ENCODE results near the gene MIER2.

DNA sequence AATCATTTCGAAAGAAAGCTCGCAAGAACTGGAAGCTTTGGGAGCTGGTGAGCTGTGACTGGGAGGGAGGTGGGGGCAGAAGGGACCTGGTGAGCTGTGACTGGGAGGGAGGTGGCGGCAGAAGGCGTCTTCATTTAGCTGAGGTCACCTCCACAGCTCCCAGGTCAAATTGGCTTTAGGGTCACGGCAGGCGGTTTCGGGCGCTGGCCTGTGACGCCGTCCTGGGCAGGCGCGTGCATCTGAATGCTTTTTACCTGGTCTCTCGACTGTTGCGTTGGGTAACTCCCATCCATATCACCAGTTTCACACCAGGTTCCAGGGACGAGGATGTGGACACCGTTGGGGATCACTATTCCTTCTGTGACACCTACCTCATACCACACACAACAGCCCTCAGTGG, 35.2 kb upstream of the MIER2 start:
- TF ChIP-seq, protein P1, sequence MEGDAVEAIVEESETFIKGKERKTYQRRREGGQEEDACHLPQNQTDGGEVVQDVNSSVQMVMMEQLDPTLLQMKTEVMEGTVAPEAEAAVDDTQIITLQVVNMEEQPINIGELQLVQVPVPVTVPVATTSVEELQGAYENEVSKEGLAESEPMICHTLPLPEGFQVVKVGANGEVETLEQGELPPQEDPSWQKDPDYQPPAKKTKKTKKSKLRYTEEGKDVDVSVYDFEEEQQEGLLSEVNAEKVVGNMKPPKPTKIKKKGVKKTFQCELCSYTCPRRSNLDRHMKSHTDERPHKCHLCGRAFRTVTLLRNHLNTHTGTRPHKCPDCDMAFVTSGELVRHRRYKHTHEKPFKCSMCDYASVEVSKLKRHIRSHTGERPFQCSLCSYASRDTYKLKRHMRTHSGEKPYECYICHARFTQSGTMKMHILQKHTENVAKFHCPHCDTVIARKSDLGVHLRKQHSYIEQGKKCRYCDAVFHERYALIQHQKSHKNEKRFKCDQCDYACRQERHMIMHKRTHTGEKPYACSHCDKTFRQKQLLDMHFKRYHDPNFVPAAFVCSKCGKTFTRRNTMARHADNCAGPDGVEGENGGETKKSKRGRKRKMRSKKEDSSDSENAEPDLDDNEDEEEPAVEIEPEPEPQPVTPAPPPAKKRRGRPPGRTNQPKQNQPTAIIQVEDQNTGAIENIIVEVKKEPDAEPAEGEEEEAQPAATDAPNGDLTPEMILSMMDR (IDR thresholded peaks at IDR 0.05; ENCODE audit: low read depth, low read length, missing input control): no peak
- TF ChIP-seq, protein P2, sequence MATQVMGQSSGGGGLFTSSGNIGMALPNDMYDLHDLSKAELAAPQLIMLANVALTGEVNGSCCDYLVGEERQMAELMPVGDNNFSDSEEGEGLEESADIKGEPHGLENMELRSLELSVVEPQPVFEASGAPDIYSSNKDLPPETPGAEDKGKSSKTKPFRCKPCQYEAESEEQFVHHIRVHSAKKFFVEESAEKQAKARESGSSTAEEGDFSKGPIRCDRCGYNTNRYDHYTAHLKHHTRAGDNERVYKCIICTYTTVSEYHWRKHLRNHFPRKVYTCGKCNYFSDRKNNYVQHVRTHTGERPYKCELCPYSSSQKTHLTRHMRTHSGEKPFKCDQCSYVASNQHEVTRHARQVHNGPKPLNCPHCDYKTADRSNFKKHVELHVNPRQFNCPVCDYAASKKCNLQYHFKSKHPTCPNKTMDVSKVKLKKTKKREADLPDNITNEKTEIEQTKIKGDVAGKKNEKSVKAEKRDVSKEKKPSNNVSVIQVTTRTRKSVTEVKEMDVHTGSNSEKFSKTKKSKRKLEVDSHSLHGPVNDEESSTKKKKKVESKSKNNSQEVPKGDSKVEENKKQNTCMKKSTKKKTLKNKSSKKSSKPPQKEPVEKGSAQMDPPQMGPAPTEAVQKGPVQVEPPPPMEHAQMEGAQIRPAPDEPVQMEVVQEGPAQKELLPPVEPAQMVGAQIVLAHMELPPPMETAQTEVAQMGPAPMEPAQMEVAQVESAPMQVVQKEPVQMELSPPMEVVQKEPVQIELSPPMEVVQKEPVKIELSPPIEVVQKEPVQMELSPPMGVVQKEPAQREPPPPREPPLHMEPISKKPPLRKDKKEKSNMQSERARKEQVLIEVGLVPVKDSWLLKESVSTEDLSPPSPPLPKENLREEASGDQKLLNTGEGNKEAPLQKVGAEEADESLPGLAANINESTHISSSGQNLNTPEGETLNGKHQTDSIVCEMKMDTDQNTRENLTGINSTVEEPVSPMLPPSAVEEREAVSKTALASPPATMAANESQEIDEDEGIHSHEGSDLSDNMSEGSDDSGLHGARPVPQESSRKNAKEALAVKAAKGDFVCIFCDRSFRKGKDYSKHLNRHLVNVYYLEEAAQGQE (IDR thresholded peaks at IDR 0.05): no peak
- TF ChIP-seq, protein P3, sequence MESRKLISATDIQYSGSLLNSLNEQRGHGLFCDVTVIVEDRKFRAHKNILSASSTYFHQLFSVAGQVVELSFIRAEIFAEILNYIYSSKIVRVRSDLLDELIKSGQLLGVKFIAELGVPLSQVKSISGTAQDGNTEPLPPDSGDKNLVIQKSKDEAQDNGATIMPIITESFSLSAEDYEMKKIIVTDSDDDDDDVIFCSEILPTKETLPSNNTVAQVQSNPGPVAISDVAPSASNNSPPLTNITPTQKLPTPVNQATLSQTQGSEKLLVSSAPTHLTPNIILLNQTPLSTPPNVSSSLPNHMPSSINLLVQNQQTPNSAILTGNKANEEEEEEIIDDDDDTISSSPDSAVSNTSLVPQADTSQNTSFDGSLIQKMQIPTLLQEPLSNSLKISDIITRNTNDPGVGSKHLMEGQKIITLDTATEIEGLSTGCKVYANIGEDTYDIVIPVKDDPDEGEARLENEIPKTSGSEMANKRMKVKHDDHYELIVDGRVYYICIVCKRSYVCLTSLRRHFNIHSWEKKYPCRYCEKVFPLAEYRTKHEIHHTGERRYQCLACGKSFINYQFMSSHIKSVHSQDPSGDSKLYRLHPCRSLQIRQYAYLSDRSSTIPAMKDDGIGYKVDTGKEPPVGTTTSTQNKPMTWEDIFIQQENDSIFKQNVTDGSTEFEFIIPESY (IDR thresholded peaks at IDR 0.05): no peak
- no peak for TF ChIP-seq JUND (IDR thresholded peaks at IDR 0.05)

All from liver (tissue), 3 donors.